Cardiac muscle cell (in vitro differentiated cells and primary cell): ENCODE data around the gene FTO. TPM values are rescaled to one million over a fixed set of nuclear protein-coding genes. Genes with fewer than 3 reads are reported as not detected.

Experiments
- DNase-seq, 2 donors: peaks; one replicate each; pipeline versions ENCODE4 v3.0.0 to v3.0.0-alpha.2; 2010 to 2017; ENCODE audit warnings: low read depth in 1 of 2, low spot score in 1 of 2
- H3K27ac ChIP-seq: fragments of 200-600 bp; sonication (generic); 2 replicates; pipeline ENCODE4 v1.5.1; 2016
- H3K27me3 ChIP-seq: fragments of 200-600 bp; sonication (generic); 2 replicates; pipeline ENCODE4 v1.6.0; 2016; ENCODE audit warnings: control low read depth
- H3K36me3 ChIP-seq: fragments of 200-600 bp; sonication (generic); 2 replicates; pipeline ENCODE4 v1.5.1; 2016; ENCODE audit warnings: control low read depth
- H3K4me1 ChIP-seq: fragments of 200-600 bp; sonication (generic); 2 replicates; pipeline ENCODE4 v1.8.1; 2017; ENCODE audit warnings: low read depth, mild to moderate bottlenecking, mixed run types
- H3K4me3 ChIP-seq: fragments of 200-600 bp; sonication (generic); 2 replicates; pipeline ENCODE4 v1.5.1; 2016; ENCODE audit warnings: mild to moderate bottlenecking
- H3K9me3 ChIP-seq: fragments of 200-600 bp; sonication (generic); 2 replicates; pipeline ENCODE4 v1.5.1; 2017; ENCODE audit warnings: low read depth, mild to moderate bottlenecking, control low read depth
- CTCF ChIP-seq: IDR thresholded peaks from 2 replicates; pipeline ENCODE4 v1.5.1; 2012; ENCODE audit warnings: low read depth, mild to moderate bottlenecking, low read length
- polyA plus RNA-seq: library from polyadenylated mRNA; unstranded; fragments of >200 nt; fragmentation: Nextera tagmentation; extraction: Ambion mirVana; gene quantifications from 2 replicates; pipeline ENCODE4 v1.2.1, GENCODE V29; 2016
- total RNA-seq: library from RNA; depleted of rRNA; stranded (reverse); fragments of >200 nt; gene quantifications from 2 replicates; pipeline ENCODE4 v1.2.3, GENCODE V29; 2016

FTO gene
- total and polyA plus RNA-seq, 2 experiments from 2014 or later = 77.7 to 93.8 TPM

- no peak for TF ChIP-seq CTCF
- Histone ChIP-seq H3K27me3 (no peaks in the 10 kb centered on the region), H3K4me3 (no peak overlapping the region), H3K27ac (no peak overlapping the region), H3K9me3 (no peaks in the 10 kb centered on the region), H3K36me3 (no peaks in the 10 kb centered on the region), H3K4me1 (peaks cover 3% of the 10 kb centered on the region)
- DNase-seq = peak in 1 of 2 donors; percentile 10
Observed at GRCh38 chr16:54093281-54093680, 389.3 kb downstream of the FTO start.

DNA sequence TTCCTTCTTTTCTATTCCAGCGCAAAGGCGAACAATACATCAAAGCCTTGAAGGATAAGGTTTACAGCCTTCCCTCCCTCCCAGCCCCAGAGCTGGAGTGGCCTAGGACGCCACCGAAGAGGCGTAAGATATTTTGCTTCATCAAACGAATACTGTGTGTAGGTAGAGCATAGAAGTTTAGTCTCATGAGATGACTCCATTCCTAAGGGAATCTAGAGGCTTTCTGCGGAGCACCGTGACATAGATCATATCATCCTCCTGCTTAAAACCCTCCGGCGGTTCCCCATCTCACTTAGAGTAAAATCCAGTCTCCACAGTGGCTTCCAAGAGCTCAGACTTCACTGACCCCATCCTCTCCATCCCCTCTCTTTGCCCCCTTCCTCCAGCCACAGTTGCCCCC, 390.7 kb downstream of the FTO start:
- no peak for TF ChIP-seq CTCF
- Histone ChIP-seq H3K4me3 (no peak overlapping the region), H3K27me3 (no peaks in the 10 kb centered on the region), H3K36me3 (no peaks in the 10 kb centered on the region), H3K4me1 (peaks cover 10% of the 10 kb centered on the region), H3K9me3 (no peaks in the 10 kb centered on the region), H3K27ac (no peak overlapping the region)
- no peak for DNase-seq

GRCh38 chr16:54096607-54097006, 392.7 kb downstream of the FTO start:
- DNase-seq = no peak
- peaks cover 10% of the 10 kb centered on the region for H3K4me1 ChIP-seq
- TF ChIP-seq CTCF = no peak

DNA sequence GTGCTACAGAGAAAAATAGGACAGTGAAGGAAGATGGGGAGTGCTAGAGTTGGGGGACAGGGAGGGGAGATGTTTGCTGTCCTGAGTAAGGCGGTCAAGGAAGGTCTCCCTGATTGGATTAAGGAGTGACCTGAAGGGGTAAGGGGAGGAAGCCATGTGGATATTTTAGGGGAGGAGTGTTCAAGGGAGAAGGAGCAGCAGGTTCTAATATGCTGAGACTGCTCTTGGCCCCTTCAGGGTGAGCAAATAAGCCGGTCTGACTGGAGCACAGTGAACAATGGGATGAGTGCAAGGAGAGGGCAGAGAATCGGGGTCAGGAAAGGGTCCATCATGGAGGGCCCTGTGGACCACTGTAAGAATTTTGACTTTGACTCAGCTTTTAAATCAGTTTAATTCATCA, 393.8 kb downstream of the FTO start:
- DNase-seq = no peak
- no peak overlapping the region for H3K27ac ChIP-seq
- no peaks in the 10 kb centered on the region for H3K9me3 ChIP-seq
- no peaks in the 10 kb centered on the region for H3K36me3 ChIP-seq
- peaks cover 10% of the 10 kb centered on the region for H3K4me1 ChIP-seq
- no peaks in the 10 kb centered on the region for H3K27me3 ChIP-seq
- H3K4me3 ChIP-seq = no peak overlapping the region
- TF ChIP-seq CTCF = no peak

More at GRCh38 chr16:54096607-54097006, 392.7 kb downstream of the FTO start:
- H3K9me3 ChIP-seq = no peaks in the 10 kb centered on the region
- no peak overlapping the region for H3K4me3 ChIP-seq
- H3K36me3 ChIP-seq = no peaks in the 10 kb centered on the region
- H3K27me3 ChIP-seq = no peaks in the 10 kb centered on the region
- H3K27ac ChIP-seq = no peak overlapping the region

- no peak overlapping the region for H3K4me3 ChIP-seq
- H3K27ac ChIP-seq = no peak overlapping the region
- no peak for TF ChIP-seq CTCF
Observed at GRCh38 chr16:54098247-54098646, 394.3 kb downstream of the FTO start.

DNA sequence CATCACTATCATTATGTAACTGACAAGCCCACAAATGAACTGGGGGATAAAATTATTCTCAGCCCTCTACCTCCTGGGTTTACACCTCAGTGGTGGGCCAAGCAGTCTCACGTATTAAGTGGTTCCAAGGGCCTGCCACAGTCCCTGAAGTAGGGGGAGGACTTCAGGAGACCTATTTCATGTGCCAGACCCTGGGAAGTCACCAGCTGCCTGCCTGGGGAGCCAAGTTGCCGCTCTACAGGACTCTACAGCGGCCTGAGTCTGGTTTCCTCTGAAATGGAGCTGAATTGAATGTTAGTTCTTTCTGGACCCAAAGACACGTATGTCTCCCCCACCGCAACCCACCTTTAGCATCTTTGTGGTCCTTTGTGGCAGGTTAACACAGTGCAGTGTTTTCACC, 395.7 kb downstream of the FTO start:
- H3K4me3 ChIP-seq = no peak overlapping the region

More at GRCh38 chr16:54098247-54098646, 394.3 kb downstream of the FTO start:
- no peaks in the 10 kb centered on the region for H3K36me3 ChIP-seq
- DNase-seq = no peak
- no peaks in the 10 kb centered on the region for H3K9me3 ChIP-seq
- no peaks in the 10 kb centered on the region for H3K27me3 ChIP-seq
- peaks cover 10% of the 10 kb centered on the region for H3K4me1 ChIP-seq

More for the DNA sequence above, 395.7 kb downstream of the FTO start:
- no peaks in the 10 kb centered on the region for H3K36me3 ChIP-seq
- no peaks in the 10 kb centered on the region for H3K27me3 ChIP-seq
- no peak for DNase-seq
- H3K4me1 ChIP-seq = peaks cover 10% of the 10 kb centered on the region
- no peak for TF ChIP-seq CTCF
- H3K9me3 ChIP-seq = no peaks in the 10 kb centered on the region
- no peak overlapping the region for H3K27ac ChIP-seq
